ENCODE data around the gene AGR2.
"Not testable (repeated sequence)": the region's sequence is repeated elsewhere in the genome, so short reads cannot be mapped to it uniquely, and the experiment has no call there.

The AGR2 gene

DNA sequence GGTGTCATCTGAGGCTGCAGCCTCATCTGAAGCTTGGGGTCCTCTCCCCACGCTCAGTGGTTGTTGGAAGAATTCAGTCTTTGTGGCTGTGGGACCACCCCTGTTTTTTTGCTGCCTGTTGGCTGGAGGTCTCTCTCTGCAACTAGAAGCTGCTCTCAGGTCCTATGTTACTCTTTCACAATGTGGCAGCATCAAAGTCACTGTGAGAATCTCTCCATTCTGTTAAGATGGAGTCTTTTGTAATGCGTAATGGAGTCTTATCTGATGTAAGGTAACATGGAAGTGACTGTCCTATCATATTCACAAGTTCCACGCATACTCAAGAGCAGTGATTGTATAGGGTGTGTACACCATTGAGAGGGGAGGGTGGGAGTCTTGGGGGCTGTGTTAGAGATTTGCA is 26.3 kb downstream of the AGR2 start:
- Histone ChIP-seq H3K4me3 (no peak overlapping the region), H3K27ac (no peak overlapping the region)

DNA sequence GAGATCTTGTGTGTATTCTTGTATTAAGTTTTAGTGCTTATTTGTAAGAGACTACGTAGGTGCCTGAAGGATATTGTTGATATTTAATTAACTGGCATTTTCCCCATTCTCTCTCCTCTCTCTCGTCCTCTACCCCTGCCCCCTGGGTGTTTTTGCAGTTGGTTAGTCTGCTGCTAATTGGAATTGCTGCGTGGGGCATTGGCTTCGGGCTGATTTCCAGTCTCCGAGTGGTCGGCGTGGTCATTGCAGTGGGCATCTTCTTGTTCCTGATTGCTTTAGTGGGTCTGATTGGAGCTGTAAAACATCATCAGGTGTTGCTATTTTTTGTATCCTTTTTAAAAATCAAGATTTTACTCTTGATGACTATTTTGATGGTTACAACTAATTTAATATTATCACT is 28.7 kb downstream of the AGR2 start:
- no peak overlapping the region for H3K4me3 ChIP-seq
- no peak overlapping the region for H3K27ac ChIP-seq

DNA sequence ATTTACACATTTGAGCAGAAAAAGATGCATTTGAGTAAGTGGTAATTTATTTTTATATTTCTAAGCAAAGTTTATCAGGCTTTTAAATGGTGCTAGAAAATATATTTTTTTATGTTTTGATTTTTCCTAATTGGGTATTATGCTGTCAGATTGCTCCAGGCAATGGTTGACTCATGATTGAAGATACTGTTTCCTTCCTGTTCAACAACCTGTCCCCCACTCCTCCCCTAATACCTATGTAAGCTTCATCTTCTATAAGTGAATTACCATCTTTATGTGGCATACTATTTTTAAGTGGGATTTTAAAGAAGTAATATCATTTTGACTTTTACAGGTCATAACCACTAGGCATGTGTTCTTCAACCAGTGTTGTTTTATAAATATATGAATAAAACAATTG is 29.8 kb downstream of the AGR2 start:
- no peak overlapping the region for H3K27ac ChIP-seq
- no peak overlapping the region for H3K4me3 ChIP-seq

DNA sequence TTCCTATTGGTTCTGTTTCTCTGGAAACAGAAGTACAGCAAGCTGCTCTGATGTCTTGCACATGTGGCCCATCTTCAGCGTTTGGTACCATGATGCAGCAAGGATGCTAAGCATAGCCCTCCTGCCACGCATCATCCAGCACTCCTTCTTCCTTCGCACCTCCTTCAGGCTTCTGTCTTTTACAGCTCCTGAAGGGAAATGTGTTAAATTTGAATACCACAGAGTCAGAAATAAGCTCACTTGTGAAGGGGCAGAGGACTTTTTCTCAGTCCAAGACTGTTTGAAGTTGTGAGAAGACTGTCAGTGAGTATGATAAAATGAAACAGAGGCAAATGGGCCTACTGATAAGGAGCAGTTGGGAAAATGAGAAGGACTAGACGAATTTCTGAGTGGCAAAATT is 30.5 kb downstream of the AGR2 start:
- Histone ChIP-seq H3K27ac (no peak overlapping the region), H3K4me3 (no peak overlapping the region)

DNA sequence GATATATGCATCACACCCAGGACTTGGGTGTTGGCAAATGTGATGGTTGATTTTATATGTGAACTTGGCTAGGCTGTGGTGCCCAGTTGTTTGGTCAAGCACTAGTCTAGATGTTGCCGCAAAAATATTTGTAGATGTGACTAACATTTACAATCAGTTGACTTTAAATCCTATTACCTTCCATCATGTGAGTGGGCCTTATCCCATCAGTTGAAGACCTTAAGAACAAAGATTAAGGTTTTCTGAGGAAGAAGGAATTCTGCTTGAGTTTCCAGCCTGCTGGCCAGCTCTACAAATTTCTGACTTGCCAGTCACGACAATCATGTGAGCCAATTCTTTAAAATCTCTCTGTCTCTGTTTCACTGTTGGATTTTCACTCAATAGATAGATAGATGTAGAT is 30.9 kb downstream of the AGR2 start:
- Histone ChIP-seq H3K27ac (no peak overlapping the region), H3K4me3 (no peak overlapping the region)

DNA sequence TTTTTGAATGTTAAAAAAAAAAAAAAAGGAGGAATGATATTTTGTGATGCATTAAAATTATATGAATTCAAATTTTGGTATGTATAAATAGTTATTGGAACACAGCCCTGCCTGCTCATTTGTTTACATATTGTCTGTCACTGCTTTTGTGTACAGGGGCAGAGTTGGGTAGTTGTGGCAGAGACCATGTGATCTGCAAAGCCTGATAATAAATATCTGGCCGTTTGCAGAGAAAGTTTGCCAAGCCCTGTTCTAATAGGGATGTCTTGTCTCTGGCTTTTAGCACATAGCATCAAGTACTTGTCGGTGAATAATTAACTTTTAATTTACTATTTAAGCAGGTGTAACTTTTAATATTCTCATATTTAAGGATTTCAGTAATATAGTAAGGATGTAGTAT is 31.5 kb downstream of the AGR2 start:
- no peak overlapping the region for H3K27ac ChIP-seq

DNA sequence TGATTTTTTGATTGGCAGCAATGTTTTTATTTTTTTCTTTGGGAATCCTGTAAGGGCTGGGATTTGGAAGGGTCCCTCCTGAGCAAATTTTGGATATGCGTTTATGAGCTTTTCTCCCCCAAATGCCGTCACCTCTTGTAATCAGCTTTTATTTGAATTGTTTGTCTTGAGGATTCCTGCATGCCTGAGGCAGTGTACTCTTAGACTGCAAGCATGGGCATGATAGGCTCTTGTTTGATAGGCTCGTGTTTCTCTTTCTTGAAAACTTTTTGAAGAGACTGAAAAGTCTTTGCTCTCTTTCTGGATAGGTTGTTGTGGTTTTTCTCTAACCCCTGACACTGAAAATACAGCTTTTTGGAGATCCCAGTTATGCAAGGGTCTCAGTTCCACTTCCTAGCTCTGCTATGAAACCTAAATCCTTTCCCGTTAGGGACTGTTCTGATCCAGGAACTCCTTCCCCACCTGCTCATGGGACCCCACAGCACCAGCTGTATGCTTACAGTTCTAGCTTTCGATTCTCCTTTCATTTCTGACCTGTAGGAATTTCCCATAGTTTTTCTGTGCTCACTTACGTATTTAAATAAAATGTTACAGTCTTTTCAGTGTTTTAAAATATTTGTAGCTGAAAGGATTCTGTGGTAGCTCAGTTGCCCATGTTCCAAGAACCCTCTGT is 34.0 kb downstream of the AGR2 start:
- H3K4me3 ChIP-seq = peak overlapping the region in 2 of 7 experiments; percentile 2 to 16
- peak overlapping the region in 4 of 21 experiments; percentile 1 to 43 (median 18) for H3K27ac ChIP-seq

More for the DNA sequence above, 31.5 kb downstream of the AGR2 start:
- H3K4me3 ChIP-seq = no peak overlapping the region

DNA sequence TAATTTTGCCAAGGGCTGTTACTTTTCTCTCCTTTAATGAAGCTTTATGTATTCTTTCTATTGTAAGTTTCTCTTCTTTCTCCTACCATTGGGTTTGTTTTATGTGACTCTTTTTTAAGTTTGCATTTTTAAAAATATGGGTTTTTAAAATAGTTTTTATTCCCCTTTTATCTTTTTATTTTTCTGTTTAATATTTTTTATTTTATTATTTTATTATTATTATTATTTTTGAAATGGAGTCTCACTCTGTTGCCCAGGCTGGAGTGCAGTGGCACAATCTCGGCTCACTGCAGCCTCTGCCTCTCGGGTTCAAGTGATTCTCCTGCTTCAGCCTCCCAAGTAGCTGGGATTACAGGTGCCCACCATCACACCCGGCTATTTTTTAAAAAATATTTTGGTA is 34.8 kb downstream of the AGR2 start:
- not testable (repeated sequence) for H3K4me3 ChIP-seq
- H3K27ac ChIP-seq = peak overlapping the region in 1 of 21 experiments; percentile 43

DNA sequence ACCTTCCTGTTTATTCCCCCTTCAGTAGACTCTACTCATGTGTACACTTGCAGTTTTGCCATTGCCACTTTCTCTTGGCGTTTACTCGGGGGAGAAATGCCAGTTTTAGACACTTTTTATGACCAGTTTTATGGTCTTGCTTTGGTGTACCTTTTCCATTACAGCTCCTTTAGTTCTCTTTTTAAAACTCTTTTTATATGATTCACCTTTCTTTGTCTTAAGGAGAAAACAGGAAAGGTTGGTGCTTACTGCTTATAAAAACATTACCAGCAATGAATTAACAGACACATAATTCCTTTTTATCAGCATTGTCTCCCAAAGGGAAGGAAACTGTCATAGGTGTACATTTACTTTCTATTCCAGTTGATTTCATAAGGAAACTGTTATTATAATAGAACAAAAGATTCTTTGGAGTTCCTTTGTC is 39.4 kb downstream of the AGR2 start:
- peak overlapping the region in 2 of 21 experiments; percentile 3 to 19 for H3K27ac ChIP-seq
- H3K4me3 ChIP-seq = no peak overlapping the region

DNA sequence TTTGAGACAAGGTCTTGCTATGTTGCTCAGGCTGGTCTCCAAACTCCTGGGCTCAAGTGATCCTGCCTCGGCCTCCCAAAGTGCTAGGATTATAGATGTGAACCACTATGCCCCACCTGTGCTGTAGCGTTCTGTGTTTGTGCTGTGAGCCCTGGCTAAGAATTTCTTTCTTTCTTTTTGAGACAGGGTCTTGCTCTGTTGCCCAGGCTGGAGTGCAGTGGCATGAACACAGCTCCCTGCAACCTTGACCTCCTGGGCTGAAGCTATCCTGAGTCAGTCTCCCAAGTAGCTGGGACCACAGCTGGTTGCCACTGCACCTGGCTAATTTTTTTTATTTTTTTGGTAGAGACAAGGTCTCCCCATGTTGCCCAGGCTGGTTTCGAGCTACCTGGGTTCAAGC is 39.9 kb downstream of the AGR2 start:
- H3K27ac ChIP-seq = peak overlapping the region in 3 of 21 experiments; percentile 3 to 51 (median 19)
- no peak overlapping the region for H3K4me3 ChIP-seq

DNA sequence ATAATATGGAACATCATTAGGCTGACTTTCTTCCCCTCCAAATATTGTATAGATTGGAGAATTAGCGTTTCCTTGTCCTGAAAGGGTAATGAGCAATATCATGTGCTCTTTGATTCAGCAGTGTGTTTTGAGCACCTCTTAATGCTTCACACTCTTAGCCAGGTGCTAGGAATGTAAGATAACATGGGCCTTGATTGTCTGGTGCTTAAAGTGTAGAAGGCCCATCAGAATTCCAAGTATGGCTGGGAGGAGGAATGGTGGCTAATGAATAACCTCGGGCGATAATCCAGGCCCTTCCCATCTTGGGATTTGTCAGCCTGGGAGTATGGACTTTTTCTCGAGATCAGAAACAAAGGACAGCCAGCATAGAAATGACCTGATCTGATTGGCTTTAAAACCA is 42.6 kb downstream of the AGR2 start:
- Histone ChIP-seq H3K4me3 (no peak overlapping the region), H3K27ac (no peak overlapping the region)

DNA sequence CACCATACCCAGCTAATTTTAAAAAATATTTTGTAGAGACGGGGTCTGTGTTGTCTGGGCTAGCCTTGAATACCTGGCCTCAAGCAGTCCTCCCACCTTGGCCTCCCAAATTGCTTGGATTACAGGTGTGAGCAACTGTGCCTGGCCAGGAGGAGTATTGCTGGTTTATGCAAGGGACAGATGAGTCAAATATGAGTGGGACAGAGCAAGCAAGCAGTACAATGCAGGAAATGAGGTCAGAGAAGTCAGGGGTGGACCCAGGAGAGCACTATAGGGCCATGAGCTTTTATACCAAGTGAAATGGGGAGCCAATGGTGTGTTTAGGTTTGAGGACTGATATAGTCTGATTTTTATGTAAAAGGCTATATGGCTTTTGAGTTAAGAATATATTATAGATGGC is 45.0 kb downstream of the AGR2 start:
- Histone ChIP-seq H3K27ac (no peak overlapping the region), H3K4me3 (no peak overlapping the region)

DNA sequence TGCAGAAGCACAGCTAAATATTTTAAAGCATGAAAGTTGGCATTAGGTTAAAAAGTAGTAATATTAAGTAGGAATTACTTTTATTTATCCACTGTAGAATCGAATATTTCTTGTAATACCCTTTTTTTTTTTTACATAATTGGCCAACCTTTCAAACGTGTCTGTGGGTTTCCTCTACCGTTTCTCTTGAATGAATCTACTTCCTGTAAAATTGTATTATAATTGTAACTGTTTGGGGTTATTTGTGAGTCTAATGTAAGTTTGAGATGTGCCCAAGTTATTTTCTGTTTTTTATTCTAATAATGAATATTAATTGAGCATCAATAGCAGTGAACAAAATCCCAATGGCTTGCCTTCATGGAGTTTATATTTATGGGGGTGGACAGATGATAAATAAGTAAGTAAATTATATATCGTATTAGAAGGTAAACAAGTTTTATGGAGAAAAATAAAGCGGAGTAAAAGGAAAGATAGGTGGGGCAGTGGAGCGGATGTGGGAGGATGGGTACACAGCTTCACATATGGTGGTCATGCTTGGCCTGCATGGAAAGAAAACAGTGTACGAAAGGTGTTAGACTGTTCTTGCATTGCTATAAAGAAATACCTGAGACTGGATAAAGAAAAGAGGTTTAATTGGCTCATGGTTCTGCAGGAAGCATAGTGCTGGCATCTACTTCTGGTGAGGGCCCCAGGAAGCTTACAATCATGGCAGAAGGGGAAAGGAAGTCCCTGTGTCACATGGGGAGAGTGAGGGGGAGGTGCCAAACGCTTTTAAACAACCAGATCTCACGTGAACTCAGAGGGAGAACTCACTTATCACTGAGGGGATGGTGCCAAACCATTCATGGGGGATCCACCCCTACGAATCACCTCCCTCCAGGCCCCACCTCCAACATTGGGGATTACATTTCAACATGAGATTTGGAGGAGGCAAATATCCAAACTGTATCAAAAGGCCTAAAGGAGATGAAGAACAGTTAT is 45.9 kb downstream of the AGR2 start:
- Histone ChIP-seq H3K27ac (no peak overlapping the region), H3K4me3 (no peak overlapping the region)

DNA sequence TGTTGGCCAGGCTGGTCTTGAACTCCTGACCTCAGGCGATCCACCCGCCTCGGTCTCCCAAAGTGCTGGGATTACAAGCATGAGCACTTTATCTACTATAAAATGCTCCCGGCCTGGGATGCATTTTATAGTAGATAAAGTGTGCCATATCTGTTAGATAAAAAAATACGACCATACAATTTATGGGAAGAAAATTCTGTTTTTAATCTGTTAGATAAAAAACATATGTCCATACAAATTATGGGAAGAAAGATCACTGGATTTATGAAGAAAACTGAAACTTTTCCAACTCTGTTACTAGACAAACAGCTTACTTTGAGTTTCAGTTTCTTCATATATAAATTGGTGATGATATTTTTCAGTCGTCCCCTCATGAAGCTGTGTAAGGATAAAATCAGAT is 46.8 kb downstream of the AGR2 start:
- H3K27ac ChIP-seq = no peak overlapping the region
- no peak overlapping the region for H3K4me3 ChIP-seq

DNA sequence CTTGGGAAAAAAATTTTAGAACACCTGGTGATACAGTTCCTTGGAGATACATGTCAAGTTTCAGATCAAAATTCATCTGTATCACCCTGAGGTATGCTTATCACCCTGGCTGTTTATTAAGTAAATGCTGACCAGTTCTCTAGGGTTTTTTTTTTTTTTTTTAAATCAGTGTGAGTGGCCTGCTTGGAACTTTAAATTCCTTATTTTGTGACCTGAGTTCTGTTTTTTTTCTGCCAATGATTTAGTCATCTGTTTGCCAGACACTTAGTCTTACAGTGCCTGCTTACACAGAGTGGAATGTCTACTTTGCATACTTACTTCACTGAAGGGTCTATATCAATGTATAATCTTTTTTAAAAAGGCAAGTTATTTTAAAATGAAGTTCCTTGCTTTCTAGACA is 49.4 kb downstream of the AGR2 start:
- Histone ChIP-seq H3K27ac (peak overlapping the region in 2 of 21 experiments; percentile 26 to 41), H3K4me3 (no peak overlapping the region)

DNA sequence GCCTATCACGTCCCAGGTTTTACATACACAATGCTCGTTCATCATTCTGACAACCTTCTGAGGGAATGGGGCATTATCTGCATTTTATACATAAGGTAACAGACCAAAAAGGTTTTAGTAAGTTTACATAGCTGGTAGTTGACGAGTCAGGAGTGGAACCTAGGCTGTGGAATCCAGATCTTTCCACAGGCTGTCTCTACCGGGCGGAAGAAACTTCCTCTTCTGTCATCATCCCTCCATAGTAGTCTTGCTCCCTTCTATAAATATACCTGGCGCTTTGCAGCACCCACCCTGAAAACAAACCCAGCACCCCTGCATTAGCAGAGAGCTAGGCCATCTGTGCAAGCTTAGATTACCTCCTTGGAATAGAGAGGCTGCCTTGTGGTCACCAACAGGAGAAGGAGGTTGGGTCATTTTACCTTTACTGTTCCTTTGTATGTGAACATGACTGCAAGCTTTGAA is 49.9 kb downstream of the AGR2 start:
- Histone ChIP-seq H3K4me3 (peak overlapping the region; percentile 57 to 68 (median 61)), H3K27ac (peak overlapping the region in 6 of 21 experiments; percentile 26 to 63 (median 46))

DNA sequence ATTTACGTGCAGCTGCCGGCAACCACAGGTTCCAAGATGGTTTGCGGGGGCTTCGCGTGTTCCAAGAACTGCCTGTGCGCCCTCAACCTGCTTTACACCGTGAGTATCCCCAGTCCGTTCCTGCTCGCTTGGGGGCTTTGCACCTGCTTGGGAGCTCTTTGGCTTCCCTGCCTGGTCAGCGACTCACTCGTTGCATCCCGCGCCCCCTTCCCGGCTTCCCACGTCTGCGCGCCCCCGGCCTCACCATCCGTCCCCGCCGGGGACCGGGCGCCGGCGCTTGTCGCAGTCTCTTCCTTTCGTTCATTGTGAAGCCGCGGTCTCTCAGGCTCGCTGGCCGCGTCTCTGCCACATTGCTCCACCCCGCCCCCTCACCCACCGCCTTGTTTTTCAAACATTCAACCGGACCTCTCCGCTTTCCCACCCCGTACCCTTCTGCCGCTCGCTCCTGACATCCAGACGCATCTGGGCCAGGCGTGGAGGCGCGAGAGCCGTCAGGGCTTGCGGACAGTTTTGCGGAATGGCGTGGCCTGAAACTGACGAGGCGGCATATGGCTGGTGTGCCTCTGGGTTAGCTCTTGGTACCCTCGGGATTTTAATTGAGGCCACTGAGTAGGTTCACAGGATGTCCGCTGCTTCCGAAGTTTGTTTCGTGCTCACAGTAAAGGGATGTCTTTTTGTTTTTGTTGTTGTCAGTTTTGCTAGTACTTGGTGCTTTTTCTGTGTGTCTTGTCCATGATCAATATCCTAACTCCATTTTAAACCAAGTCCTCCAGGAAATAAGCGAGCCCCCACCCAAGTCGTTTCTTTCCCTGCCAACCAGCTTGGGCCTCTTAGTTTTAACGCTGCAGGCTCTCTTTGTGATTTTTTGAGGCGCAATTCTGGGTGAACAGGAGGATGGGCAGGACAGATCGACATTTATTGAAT is 50.6 kb downstream of the AGR2 start:
- peak overlapping the region in 18 of 21 experiments; percentile 11 to 63 (median 39) for H3K27ac ChIP-seq

DNA sequence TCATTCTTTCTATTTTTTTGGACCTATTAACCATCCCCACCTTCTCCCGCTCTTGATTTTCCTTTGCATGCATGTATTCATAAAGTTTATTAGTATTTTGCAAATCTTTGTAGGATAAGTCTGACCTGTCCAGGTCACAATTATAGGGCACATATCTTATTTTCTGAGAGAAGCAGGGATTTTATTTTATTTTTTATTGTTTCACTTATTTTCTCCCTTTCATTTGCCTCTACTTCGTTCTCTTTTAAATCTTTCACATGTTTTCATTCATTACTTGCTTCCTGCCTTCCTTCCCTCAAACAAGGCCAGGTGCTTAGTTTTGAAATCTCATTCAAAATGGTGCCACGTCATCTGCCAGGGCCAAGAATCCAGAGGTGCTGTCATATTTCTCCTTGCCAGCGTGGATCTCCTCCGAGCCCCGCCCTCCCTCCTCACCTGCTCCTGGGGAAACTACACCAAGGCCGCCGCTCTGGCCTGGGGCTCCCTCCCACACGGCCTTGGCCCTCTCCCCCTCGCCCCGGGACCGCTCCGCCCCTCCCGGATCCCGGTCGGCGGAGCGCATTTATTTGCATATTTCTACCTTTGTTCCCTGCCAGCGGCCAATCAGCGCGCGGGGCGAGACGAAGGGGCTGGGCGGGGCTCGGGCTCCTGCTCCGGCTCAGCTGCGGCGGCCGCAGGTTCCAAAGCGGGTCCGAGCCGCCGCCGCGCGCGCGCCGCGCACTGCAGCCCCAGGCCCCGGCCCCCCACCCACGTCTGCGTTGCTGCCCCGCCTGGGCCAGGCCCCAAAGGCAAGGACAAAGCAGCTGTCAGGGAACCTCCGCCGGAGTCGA is 51.5 kb downstream of the AGR2 start, which contains the start of gene TSPAN13:
TSPAN13 (plus strand) TSS at position 654 of the 830 bp plus-strand sequence. CDS start 213 bp downstream, outside the sequence.
- H3K4me3 ChIP-seq = peak within 1 kb of the TSS; percentile 57 to 68 (median 61)
- H3K27ac ChIP-seq = peak within 1 kb of the TSS in 18 of 21 experiments; percentile 11 to 63 (median 39)

More for the DNA sequence above, 50.6 kb downstream of the AGR2 start:
- H3K4me3 ChIP-seq = peak overlapping the region; percentile 57 to 68 (median 61)
